HG03196 (cell line): ENCODE measurements around the gene NPDC1.

Source experiments
- ATAC-seq: cut with Tn5 transposase; IDR thresholded peaks from one replicate; pipeline ENCODE4 v1.9.1; 2021; ENCODE audit not compliant: unreplicated experiment

The NPDC1 gene

DNA sequence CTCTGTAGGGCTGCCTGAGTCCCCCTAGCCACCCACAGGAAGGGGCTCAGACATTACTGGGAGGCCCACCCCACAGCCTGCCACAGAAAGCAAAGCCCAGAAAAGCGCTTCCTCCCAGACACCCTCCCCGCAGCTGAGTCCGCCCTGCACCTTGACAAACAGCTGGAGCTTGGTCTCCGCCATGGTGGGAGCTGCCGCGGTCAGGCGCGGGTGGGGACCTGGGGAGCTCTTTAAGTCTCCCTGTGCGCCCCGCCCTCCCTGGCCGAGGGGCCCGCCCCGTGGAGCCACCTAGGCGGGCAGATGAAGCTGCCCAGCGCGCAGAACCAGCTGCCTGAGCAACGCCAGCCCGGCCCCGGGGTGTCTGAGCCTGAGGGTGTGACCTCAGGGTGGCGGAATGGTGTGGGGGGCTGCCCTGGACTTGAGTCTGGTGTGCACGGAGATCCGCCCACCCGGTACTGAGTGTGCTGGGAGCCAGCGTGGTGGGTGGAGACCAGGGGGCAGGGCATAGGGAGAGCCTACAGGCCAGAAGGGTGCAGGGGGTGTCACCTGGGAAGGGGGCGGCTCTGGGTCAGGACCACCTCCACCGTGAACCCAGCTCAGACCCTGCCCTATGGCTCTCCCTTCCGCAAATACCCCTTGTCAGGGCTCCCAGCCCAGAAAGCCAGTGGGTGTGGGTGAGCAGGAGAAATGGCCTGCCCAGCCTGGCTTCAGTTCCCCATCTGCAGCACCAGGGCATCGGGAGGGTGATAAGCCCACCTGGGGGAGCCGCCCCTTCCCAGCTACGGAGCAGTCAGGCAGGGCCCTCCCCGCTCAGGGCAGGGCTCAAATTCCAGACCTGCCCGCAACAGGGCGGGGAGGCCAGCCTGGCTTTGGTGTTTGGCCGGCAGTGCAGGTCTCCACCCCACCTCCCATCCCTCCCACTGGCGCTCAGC, 49.4 kb downstream of the NPDC1 start, which contains the start of gene CLIC3:
Gene CLIC3, minus strand, starts transcription at position 208 of the 932 bp plus-strand sequence. Its CDS starts 25 bp downstream, at position 183.
- ATAC-seq, result no peak

DNA sequence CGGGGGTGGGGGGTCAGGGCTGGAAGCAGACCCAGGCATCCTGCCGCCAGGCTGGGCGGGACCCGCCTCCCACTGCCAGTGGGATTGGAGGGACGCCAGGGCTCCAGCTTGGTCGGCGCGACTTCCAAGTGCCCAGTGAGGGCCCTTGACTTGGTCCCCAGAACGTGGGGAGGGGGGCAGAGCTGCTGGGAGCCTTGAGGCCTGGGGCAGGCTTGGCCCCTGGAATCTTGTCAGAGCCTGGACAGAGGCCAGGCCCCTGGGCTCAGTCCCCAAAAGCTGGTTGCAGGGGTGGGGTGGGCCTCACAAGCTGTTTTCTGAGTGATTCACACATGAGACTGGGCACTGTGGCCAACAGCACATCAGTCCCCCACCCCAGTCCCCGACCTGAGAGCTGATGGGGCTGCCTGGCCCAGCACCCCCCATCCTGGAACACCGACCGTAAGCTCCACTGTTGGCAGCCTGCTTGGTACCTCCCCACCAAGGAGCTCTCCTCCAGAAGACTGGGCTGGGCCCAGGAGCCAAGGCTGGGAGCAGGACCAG, 50.1 kb downstream of the NPDC1 start:
- ATAC-seq, result no peak

DNA sequence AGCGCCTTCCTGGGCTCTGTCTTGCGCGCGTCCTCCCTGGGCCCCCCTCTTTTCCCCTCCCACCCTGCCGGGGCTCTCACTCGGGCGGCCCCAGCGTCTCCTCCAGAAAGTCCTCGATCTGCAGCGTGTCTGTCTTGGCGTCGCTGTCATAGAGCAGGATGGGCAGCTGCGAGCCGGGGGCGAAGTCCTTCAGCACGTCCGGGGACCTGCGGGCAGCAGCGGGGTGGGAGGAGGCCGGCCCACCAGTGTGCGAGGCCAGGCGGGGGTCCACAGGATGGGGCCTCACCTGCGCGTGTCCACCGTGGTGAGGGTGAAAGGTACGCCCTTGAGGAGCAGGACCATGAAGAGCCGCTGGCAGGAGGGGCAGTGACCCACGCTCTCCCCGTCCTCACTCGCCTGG, 50.6 kb downstream of the NPDC1 start:
- ATAC-seq, result no peak

GRCh38 chr9:136994888-136995230, 51.1 kb downstream of the NPDC1 start:
- no peak for ATAC-seq

- ATAC-seq, result no peak
These were observed 51.6 kb downstream of the NPDC1 start for GRCh38 chr9:136994180-136994887.

DNA sequence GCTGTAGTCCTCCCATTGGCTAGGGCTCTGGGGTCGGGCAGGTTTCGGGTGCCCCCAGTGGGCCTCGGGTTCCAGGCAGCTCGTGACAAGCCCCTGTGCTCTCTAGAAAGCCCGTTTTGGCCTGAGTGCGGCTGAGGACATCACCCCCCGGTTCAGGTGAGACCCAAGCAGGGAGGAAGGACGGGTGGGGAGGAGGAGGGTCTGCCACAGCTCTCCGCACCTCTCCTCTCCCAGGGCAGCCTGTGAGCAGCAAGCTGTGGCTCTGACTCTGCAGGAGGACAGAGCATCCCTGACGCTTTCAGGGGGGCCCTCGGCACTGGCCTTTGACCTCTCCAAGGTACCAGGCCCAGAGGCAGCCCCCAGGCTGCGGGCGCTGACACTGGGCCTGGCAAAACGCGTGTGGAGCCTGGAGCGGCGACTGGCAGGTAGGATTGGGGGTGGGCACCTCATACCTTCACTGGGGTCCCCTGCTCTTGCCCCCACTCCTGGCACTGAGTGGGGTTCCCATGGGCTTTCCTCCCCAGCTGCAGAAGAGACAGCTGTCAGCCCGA, 53.1 kb downstream of the NPDC1 start:
- ATAC-seq, result no peak

GRCh38 chr9:136991993-136992818, 53.8 kb downstream of the NPDC1 start, which contains the start of gene PAXX:
PAXX (plus strand) TSS chr9:136992422; CDS start chr9:136992444, 22 bp downstream.
- peak; percentile 67 for ATAC-seq

GRCh38 chr9:136990242-136990911, 55.6 kb downstream of the NPDC1 start:
- ATAC-seq, result no peak
